SK-N-SH (cell line): Measurements from ENCODE around the gene GNG12. TPM values are rescaled to one million over a fixed set of nuclear protein-coding genes. Genes with fewer than 3 reads are reported as not detected.

Experiments used
- CTCF ChIA-PET: fragments of 300-600, 350-600 bp; formaldehyde crosslinking; extraction: SDS; loops from one replicate; lab custom pipeline; 2021; lab: Yijun Ruan, JAX
- POLR2A ChIA-PET: fragments of 350-600 bp; sonication (Branson Sonifier 250); formaldehyde crosslinking; extraction: SDS; loops from one replicate; lab custom pipeline; 2020; ENCODE audit warnings: antibody characterized with exemption, inconsistent platforms; lab: Yijun Ruan, JAX
- DNase-seq: peaks from one replicate; pipeline ENCODE4 v3.0.0; 2012
- H2AFZ ChIP-seq: fragments of 200-600 bp; sonication (generic); 2 replicates; pipeline ENCODE4 v1.8.1; 2016; ENCODE audit warnings: antibody characterized with exemption, mild to moderate bottlenecking, low read depth
- H3F3A ChIP-seq: fragments of 200-600 bp; sonication (generic); replicated peaks from 2 replicates; pipeline ENCODE3; 2016; ENCODE audit warnings: antibody characterized with exemption, mild to moderate bottlenecking; ENCODE audit not compliant: insufficient read depth
- H3K27ac ChIP-seq, 2 experiments: fragments of 200-500 bp in 1 of 2; fragments of 200-600 bp in 1 of 2; sonication (Bioruptor generic) in 1 of 2; sonication (generic), shearing (Covaris generic) in 1 of 2; 2 replicates each; pipeline versions ENCODE4 v1.5.1 to v1.6.1; 2014 to 2016; ENCODE audit warnings: low read depth in 2 of 2, inconsistent platforms in 1 of 2, low read length in 1 of 2, mild to moderate bottlenecking in 1 of 2, mixed read lengths in 1 of 2
- H3K27me3 ChIP-seq: fragments of 200-600 bp; sonication (generic), shearing (Covaris generic); 2 replicates; pipeline ENCODE4 v1.6.1; 2016; ENCODE audit warnings: mixed run types; ENCODE audit not compliant: insufficient read depth
- H3K36me3 ChIP-seq, 2 experiments: fragments of 200-500 bp in 1 of 2; fragments of 200-600 bp in 1 of 2; sonication (Bioruptor generic) in 1 of 2; sonication (generic) in 1 of 2; replicated peaks in 1 of 2; 2 replicates each; pipeline versions ENCODE3 to v1.5.1; 2014 to 2016; ENCODE audit warnings: low read length in 1 of 2, mild to moderate bottlenecking in 1 of 2; ENCODE audit not compliant: insufficient read depth in 2 of 2, control insufficient read depth in 1 of 2
- H3K4me1 ChIP-seq, 2 experiments: fragments of 200-500 bp in 1 of 2; fragments of 200-600 bp in 1 of 2; sonication (Bioruptor generic) in 1 of 2; sonication (generic), shearing (Covaris generic) in 1 of 2; 2 replicates each; pipeline versions ENCODE4 v1.5.1 to v1.6.1; 2014 to 2016; ENCODE audit warnings: low read depth in 1 of 2, low read length in 1 of 2, mixed run types in 1 of 2; ENCODE audit not compliant: insufficient read depth in 2 of 2, control insufficient read depth in 1 of 2
- H3K4me2 ChIP-seq: fragments of 200-600 bp; sonication (generic), shearing (Covaris generic); 2 replicates; pipeline ENCODE4 v1.6.1; 2017; ENCODE audit warnings: mixed run types
- H3K4me3 ChIP-seq, 2 experiments: fragments of 200-500 bp in 1 of 2; fragments of 200-600 bp in 1 of 2; sonication (Bioruptor generic) in 1 of 2; sonication (generic), shearing (Covaris generic) in 1 of 2; 2 replicates each; pipeline versions ENCODE4 v1.5.1 to v1.8.1; 2014 to 2016; ENCODE audit warnings: low read depth in 2 of 2, inconsistent platforms in 1 of 2, low read length in 1 of 2, mild to moderate bottlenecking in 1 of 2, mixed read lengths in 1 of 2, moderate library complexity in 1 of 2
- H3K79me2 ChIP-seq: fragments of 200-600 bp; sonication (generic); 2 replicates; pipeline ENCODE4 v1.8.1; 2017; ENCODE audit warnings: mild to moderate bottlenecking; ENCODE audit not compliant: insufficient read depth
- H3K9ac ChIP-seq: fragments of 200-600 bp; sonication (generic); 2 replicates; pipeline ENCODE4 v1.6.1; 2017; ENCODE audit warnings: mixed run types
- H3K9me2 ChIP-seq: fragments of 200-600 bp; sonication (generic); 2 replicates; pipeline ENCODE4 v1.6.1; 2017; ENCODE audit warnings: mixed run types
- H3K9me3 ChIP-seq: fragments of 200-600 bp; sonication (generic); 2 replicates; pipeline ENCODE4 v1.6.1; 2017; ENCODE audit warnings: mixed run types, mild to moderate bottlenecking, moderate library complexity
- H4K20me1 ChIP-seq: fragments of 200-600 bp; sonication (generic); 2 replicates; pipeline ENCODE4 v1.6.1; 2017; ENCODE audit warnings: mild to moderate bottlenecking, mixed run types; ENCODE audit not compliant: insufficient read depth
- ELF1 ChIP-seq: IDR thresholded peaks from 2 replicates; pipeline ENCODE4 v1.4.0; 2012
- EP300 ChIP-seq, 2 experiments: IDR thresholded peaks; 2 replicates each; pipeline versions ENCODE4 v1.4.0 to v1.6.1; 2012; ENCODE audit warnings: borderline replicate concordance in 1 of 2, low read depth in 1 of 2, low read length in 1 of 2
- EZH2phosphoT487 ChIP-seq: fragments of 200-600 bp; sonication (generic); IDR thresholded peaks from 2 replicates; pipeline ENCODE4 v1.6.1; 2017; ENCODE audit warnings: low read depth, mixed run types, mild to moderate bottlenecking, antibody characterized with exemption, moderate library complexity, borderline replicate concordance
- FOSL2 ChIP-seq: IDR thresholded peaks from 2 replicates; pipeline ENCODE4 v1.4.0; 2012; ENCODE audit warnings: low read depth, mild to moderate bottlenecking, moderate library complexity, borderline replicate concordance
- FOXM1 ChIP-seq: IDR thresholded peaks from 2 replicates; pipeline ENCODE4 v1.4.0; 2012; ENCODE audit warnings: low read depth, mild to moderate bottlenecking
- GATA2 ChIP-seq: sonication (generic); formaldehyde crosslinking; IDR thresholded peaks from 2 replicates; pipeline ENCODE4 v1.5.0; 2020; ENCODE audit warnings: mild to moderate bottlenecking, missing genetic modification reagents
- NFIC ChIP-seq: IDR thresholded peaks from 2 replicates; pipeline ENCODE4 v1.4.0; 2012; ENCODE audit warnings: borderline replicate concordance
- NRF1 ChIP-seq: IDR thresholded peaks from 2 replicates; pipeline ENCODE4 v1.6.1; 2012; ENCODE audit warnings: low read depth, mild to moderate bottlenecking, low read length
- RAD21 ChIP-seq: IDR thresholded peaks from 2 replicates; pipeline ENCODE4 v1.6.1; 2012; ENCODE audit warnings: mild to moderate bottlenecking, low read length
- REST ChIP-seq: IDR thresholded peaks from 2 replicates; pipeline ENCODE4 v1.6.1; 2012; ENCODE audit warnings: mild to moderate bottlenecking, low read depth, low read length, moderate library complexity
- RFX5 ChIP-seq: IDR thresholded peaks from 2 replicates; pipeline ENCODE4 v1.6.1; 2012; ENCODE audit warnings: mild to moderate bottlenecking, improper control_type of control experiment, low read length
- RXRA ChIP-seq: IDR thresholded peaks from 2 replicates; pipeline ENCODE4 v1.4.0; 2012; ENCODE audit warnings: low read depth, mild to moderate bottlenecking, borderline replicate concordance
- SIN3A ChIP-seq: IDR thresholded peaks from 2 replicates; pipeline ENCODE4 v1.6.1; 2012; ENCODE audit warnings: low read depth, mild to moderate bottlenecking, low read length, moderate library complexity, borderline replicate concordance
- TAF1 ChIP-seq: IDR thresholded peaks from 2 replicates; pipeline ENCODE4 v1.6.1; 2012; ENCODE audit warnings: low read depth, mild to moderate bottlenecking, low read length, moderate library complexity, borderline replicate concordance
- WGBS: methylation state at CpG from one replicate; pipeline ENCODE4 v1.1.6; 2017; ENCODE audit warnings: low lambda C conversion rate; 5-methylcytosine and 5-hydroxymethylcytosine counted together
- polyA plus RNA-seq, 3 experiments: library from polyadenylated mRNA; depleted of rRNA; stranded (reverse); fragments of >200 nt; gene quantifications; 2 replicates each; pipeline ENCODE4 v1.2.3, GENCODE V29; 2012
- TF ChIP-seq, protein P1 (sequence below): IDR thresholded peaks from 2 replicates; pipeline ENCODE4 v1.4.0; 2012; ENCODE audit warnings: low read depth, borderline replicate concordance

Gene GNG12
- polyA plus RNA-seq, 1 of the 3 experiments (the other 2 are of a cell fraction): 41.2 TPM

- CTCF ChIA-PET: interaction anchor here (0.9 to 6.0 kb wide), 7 partner anchors 9 to 302 kb away, joined by 3 to 36 read pairs (median 5); no protein-coding TSS in a partner anchor
- no peaks in the 10 kb centered on the region; the same call in 1 of the 2 replicates for H4K20me1 ChIP-seq
- no peak overlapping the region for H3K4me3 ChIP-seq
- H3K9ac ChIP-seq: no peak overlapping the region
- no peaks in the 10 kb centered on the region for H3K27me3 ChIP-seq
- peaks cover 32% of the 10 kb centered on the region for H3K79me2 ChIP-seq
- no peak overlapping the region for H3K4me2 ChIP-seq
- H3K4me1 ChIP-seq: peaks cover 7 to 41% of the 10 kb centered on the region in 2 experiments
- H3K27ac ChIP-seq: no peak overlapping the region
- WGBS: 65% methylated on average over 3 of the region's 3 CpGs
- DNase-seq: no peak
- no peaks in the 10 kb centered on the region for H3K9me3 ChIP-seq
- POLR2A ChIA-PET: no interaction called here
- H3F3A ChIP-seq: peaks cover 18% of the 10 kb centered on the region
- no peaks in the 10 kb centered on the region for H3K36me3 ChIP-seq
- H2AFZ ChIP-seq: no peak overlapping the region
- no peaks in the 10 kb centered on the region for H3K9me2 ChIP-seq
- TF ChIP-seq FOXM1 (no peak), ELF1 (no peak), SIN3A (no peak), FOSL2 (no peak), EP300 (IDR thresholded peaks at IDR 0.05; ENCODE audit: borderline replicate concordance in 1 of 2, low read depth in 1 of 2, low read length in 1 of 2) (no peak), TAF1 (no peak), GATA2 (no peak), RXRA (no peak), NRF1 (no peak), RAD21 (no peak), EZH2phosphoT487 (no peak), REST (no peak), NFIC (no peak), RFX5 (no peak)
- TF ChIP-seq, protein P1, sequence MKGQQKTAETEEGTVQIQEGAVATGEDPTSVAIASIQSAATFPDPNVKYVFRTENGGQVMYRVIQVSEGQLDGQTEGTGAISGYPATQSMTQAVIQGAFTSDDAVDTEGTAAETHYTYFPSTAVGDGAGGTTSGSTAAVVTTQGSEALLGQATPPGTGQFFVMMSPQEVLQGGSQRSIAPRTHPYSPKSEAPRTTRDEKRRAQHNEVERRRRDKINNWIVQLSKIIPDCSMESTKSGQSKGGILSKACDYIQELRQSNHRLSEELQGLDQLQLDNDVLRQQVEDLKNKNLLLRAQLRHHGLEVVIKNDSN: no peak
Observed at GRCh38 chr1:67835663-67836452, 2.6 kb upstream of the GNG12 start.
